IMR-90 (cell line): ENCODE measurements around the gene UBE2J1. TPM values are rescaled to one million over a fixed set of nuclear protein-coding genes. Genes with fewer than 3 reads are reported as not detected.

Experiments used
- ATAC-seq: fragments of 200-7000 bp; cut with Tn5 transposase; 2 replicates; pipeline ENCODE4 v1.9.1; 2020; ENCODE audit warnings: low read depth, mild to moderate bottlenecking, moderate library complexity
- BruUV-seq: library from RNA; stranded (reverse); fragments of 400-500 nt; replicated peaks from 2 replicates; lab custom pipeline; 2021; lab: Mats Ljungman, UMichigan
- CTCF ChIA-PET: fragments of 300-600 bp; formaldehyde crosslinking; extraction: SDS; loops from one replicate; lab custom pipeline; 2021; ENCODE audit warnings: antibody characterized with exemption; lab: Yijun Ruan, JAX
- POLR2A ChIA-PET: fragments of 300-600 bp; sonication (Branson Sonifier 250); formaldehyde crosslinking; loops from one replicate; lab custom pipeline; 2022; ENCODE audit warnings: antibody characterized with exemption; ENCODE audit not compliant: unreplicated experiment; lab: Charles Lee
- DNase-seq: peaks from one replicate; pipeline ENCODE4 v3.0.0; 2013
- H2AFZ ChIP-seq: replicated peaks from 2 replicates; pipeline ENCODE3; 2013; ENCODE audit warnings: low read length, mild to moderate bottlenecking; ENCODE audit not compliant: poor library complexity
- H2AK5ac ChIP-seq: 2 replicates; pipeline ENCODE4 v1.6.1; 2013; ENCODE audit warnings: low read depth, low read length, inconsistent platforms
- H2AK9ac ChIP-seq: replicated peaks from 2 replicates; pipeline ENCODE3; 2013; ENCODE audit warnings: mild to moderate bottlenecking, low read depth, low read length, moderate library complexity; ENCODE audit not compliant: poor library complexity
- H2BK120ac ChIP-seq: 2 replicates; pipeline ENCODE4 v1.6.1; 2013; ENCODE audit warnings: low read depth, low read length, inconsistent platforms
- H2BK15ac ChIP-seq: 3 replicates; pipeline ENCODE4 v1.6.1; 2013; ENCODE audit warnings: low read depth, low read length, inconsistent platforms
- H2BK20ac ChIP-seq: 2 replicates; pipeline ENCODE4 v1.6.1; 2013; ENCODE audit warnings: low read depth, mild to moderate bottlenecking, inconsistent platforms, low read length, moderate library complexity
- H2BK5ac ChIP-seq: 2 replicates; pipeline ENCODE4 v1.6.1; 2013; ENCODE audit warnings: mild to moderate bottlenecking, low read depth, low read length, inconsistent platforms; ENCODE audit not compliant: poor library complexity, severe bottlenecking
- H3K14ac ChIP-seq: replicated peaks from 2 replicates; pipeline ENCODE4 v1.6.1; 2013; ENCODE audit warnings: low read depth, low read length, inconsistent platforms
- H3K18ac ChIP-seq: 2 replicates; pipeline ENCODE4 v1.6.1; 2013; ENCODE audit warnings: low read depth, low read length, control low read depth
- H3K23ac ChIP-seq: 2 replicates; pipeline ENCODE4 v1.6.1; 2013; ENCODE audit warnings: low read depth, low read length, inconsistent platforms
- H3K27ac ChIP-seq: 2 replicates; pipeline ENCODE4 v1.5.1; 2013; ENCODE audit warnings: mild to moderate bottlenecking, control low read depth, low read length; ENCODE audit not compliant: insufficient read depth
- H3K27me3 ChIP-seq: 2 replicates; pipeline ENCODE4 v1.6.1; 2013; ENCODE audit warnings: low read length; ENCODE audit not compliant: control insufficient read depth, insufficient read depth
- H3K36me3 ChIP-seq: 2 replicates; pipeline ENCODE4 v1.6.1; 2013; ENCODE audit warnings: low read length, mixed read lengths; ENCODE audit not compliant: control insufficient read depth, insufficient read depth
- H3K4ac ChIP-seq: 2 replicates; pipeline ENCODE4 v1.6.1; 2013; ENCODE audit warnings: low read depth, low read length, inconsistent platforms
- H3K4me1 ChIP-seq: 2 replicates; pipeline ENCODE4 v1.6.1; 2013; ENCODE audit warnings: low read length, mixed read lengths; ENCODE audit not compliant: control insufficient read depth, insufficient read depth
- H3K4me2 ChIP-seq: 2 replicates; pipeline ENCODE4 v1.6.1; 2013; ENCODE audit warnings: low read depth, mild to moderate bottlenecking, control low read depth, low read length, moderate library complexity
- H3K4me3 ChIP-seq: 2 replicates; pipeline ENCODE4 v1.5.1; 2013; ENCODE audit warnings: low read depth, mild to moderate bottlenecking, control low read depth, low read length, moderate library complexity; ENCODE audit not compliant: insufficient read depth
- H3K56ac ChIP-seq: 2 replicates; pipeline ENCODE4 v1.6.1; 2013; ENCODE audit warnings: low read length, inconsistent platforms; ENCODE audit not compliant: insufficient read depth; ENCODE audit errors: extremely low read depth
- H3K79me1 ChIP-seq, 2 experiments: 2 replicates each; pipeline ENCODE4 v1.6.1; 2013; ENCODE audit warnings: low read length in 2 of 2, inconsistent platforms in 1 of 2, low read depth in 1 of 2
- H3K9ac ChIP-seq: 2 replicates; pipeline ENCODE4 v1.6.1; 2013; ENCODE audit warnings: low read depth, low read length, control low read depth
- H3K9me1 ChIP-seq: 2 replicates; pipeline ENCODE4 v1.6.1; 2013; ENCODE audit warnings: low read length, inconsistent platforms; ENCODE audit not compliant: insufficient read depth
- H3K9me3 ChIP-seq: 2 replicates; pipeline ENCODE4 v1.6.1; 2013; ENCODE audit warnings: low read length; ENCODE audit not compliant: control insufficient read depth, insufficient read depth
- H4K20me1 ChIP-seq: 2 replicates; pipeline ENCODE4 v1.6.1; 2013; ENCODE audit warnings: low read length, inconsistent platforms; ENCODE audit not compliant: insufficient read depth
- H4K5ac ChIP-seq: 2 replicates; pipeline ENCODE4 v1.6.1; 2013; ENCODE audit warnings: mild to moderate bottlenecking, low read depth, low read length, control low read depth
- H4K8ac ChIP-seq, 2 experiments: 2 replicates each; pipeline ENCODE4 v1.6.1; 2013; ENCODE audit warnings: low read depth in 2 of 2, low read length in 2 of 2, control low read depth in 1 of 2, inconsistent platforms in 1 of 2
- H4K91ac ChIP-seq: 2 replicates; pipeline ENCODE4 v1.6.1; 2013; ENCODE audit warnings: low read depth, low read length, inconsistent platforms; ENCODE audit not compliant: insufficient read depth
- BHLHE40 ChIP-seq: fragments of 150-350 bp; IDR thresholded peaks from 2 replicates; pipeline ENCODE4 v1.6.1; 2016; ENCODE audit warnings: mild to moderate bottlenecking, low read depth, low read length
- CEBPB ChIP-seq: IDR thresholded peaks from 2 replicates; pipeline ENCODE4 v1.6.1; 2012; ENCODE audit warnings: low read depth, low read length, improper control_type of control experiment
- CTCF ChIP-seq: conservative IDR thresholded peaks from 2 replicates; pipeline ENCODE4 v1.5.1; 2012; ENCODE audit warnings: mild to moderate bottlenecking, low read depth, low read length, improper control_type of control experiment
- FOS ChIP-seq: fragments of 150-350 bp; IDR thresholded peaks from 2 replicates; pipeline ENCODE4 v1.6.1; 2016; ENCODE audit warnings: low read depth, low read length
- MAFK ChIP-seq: IDR thresholded peaks from 2 replicates; pipeline ENCODE4 v1.6.1; 2012; ENCODE audit warnings: low read depth, low read length, improper control_type of control experiment
- MAZ ChIP-seq: IDR thresholded peaks from 2 replicates; pipeline ENCODE4 v1.6.1; 2012; ENCODE audit warnings: low read depth, mild to moderate bottlenecking, low read length, improper control_type of control experiment, moderate library complexity, borderline replicate concordance
- MXI1 ChIP-seq: IDR thresholded peaks from 2 replicates; pipeline ENCODE4 v1.6.1; 2012; ENCODE audit warnings: low read depth, mild to moderate bottlenecking, low read length, moderate library complexity, borderline replicate concordance
- NFE2L2 ChIP-seq: fragments of 150-350 bp; IDR thresholded peaks from 2 replicates; pipeline ENCODE4 v1.6.1; 2016; ENCODE audit warnings: low read depth, mild to moderate bottlenecking, low read length
- POLR2A ChIP-seq: IDR thresholded peaks from 2 replicates; pipeline ENCODE4 v1.6.1; 2012; ENCODE audit warnings: mild to moderate bottlenecking, low read depth, low read length
- RAD21 ChIP-seq: IDR thresholded peaks from 2 replicates; pipeline ENCODE4 v1.6.1; 2012; ENCODE audit warnings: low read length, improper control_type of control experiment
- RCOR1 ChIP-seq: IDR thresholded peaks from 2 replicates; pipeline ENCODE4 v1.6.1; 2012; ENCODE audit warnings: mild to moderate bottlenecking, low read length, improper control_type of control experiment; ENCODE audit not compliant: insufficient replicate concordance
- SMC3 ChIP-seq: fragments of 150-350 bp; IDR thresholded peaks from 2 replicates; pipeline ENCODE4 v1.6.1; 2016; ENCODE audit warnings: low read depth, mild to moderate bottlenecking, antibody characterized with exemption, low read length, moderate library complexity
- WGBS, 2 experiments: methylation state at CpG; one replicate each; pipeline versions ENCODE4 v1.1.5 to v1.1.7; 2013; ENCODE audit warnings: missing lambda C conversion rate in 2 of 2; ENCODE audit not compliant: insufficient read length in 1 of 2; ENCODE audit errors: extremely low coverage in 2 of 2; 5-methylcytosine and 5-hydroxymethylcytosine counted together
- dilution Hi-C: fragments of 300-500 bp; cut with HindIII; formaldehyde crosslinking; loops from one replicate; pipeline ENCODE4 v1.14.3; 2018; ENCODE audit warnings: low sequenced_read_pairs; ENCODE audit not compliant: unreplicated experiment
- in situ Hi-C: fragments of 300-500 bp; cut with MboI; formaldehyde crosslinking; loops from 3 replicates; pipeline ENCODE4 v1.14.3; 2019; ENCODE audit warnings: low sequenced_read_pairs, inconsistent platforms, mixed read lengths
- intact Hi-C: fragments of 100-400 bp; cut with micrococcal nuclease; formaldehyde crosslinking; loops from 2 replicates; pipeline ENCODE4 v1.10.0; 2022
- polyA plus RNA-seq, 3 experiments: library from polyadenylated mRNA; depleted of rRNA; stranded (reverse); fragments of >200 nt; gene quantifications; 2 replicates each; pipeline ENCODE4 v1.2.3, GENCODE V29; 2012; ENCODE audit warnings: low replicate concordance in 1 of 3
- total RNA-seq: library from RNA; depleted of rRNA; stranded (reverse); fragments of >200 nt; gene quantifications from 2 replicates; pipeline ENCODE4 v1.2.3, GENCODE V29; 2012
- TF ChIP-seq, protein P1 (sequence below): fragments of 150-350 bp; IDR thresholded peaks from 2 replicates; pipeline ENCODE4 v1.6.1; 2017; ENCODE audit warnings: mild to moderate bottlenecking, antibody characterized with exemption, low read length, low read depth

UBE2J1 gene
- total and polyA plus RNA-seq, 2 of the 4 experiments (the other 2 are of a cell fraction), result 20.9 to 35.3 TPM

GRCh38 chr6:89289710-89290109, 62.8 kb downstream of the UBE2J1 start:
- no peak overlapping the region for H3K18ac ChIP-seq
- TF ChIP-seq MAFK (no peak), BHLHE40 (no peak), MAZ (no peak), CTCF (no peak), FOS (no peak), RAD21 (no peak), NFE2L2 (no peak), POLR2A (no peak), MXI1 (no peak), RCOR1 (no peak), SMC3 (no peak), CEBPB (no peak)
- TF ChIP-seq, protein P1, sequence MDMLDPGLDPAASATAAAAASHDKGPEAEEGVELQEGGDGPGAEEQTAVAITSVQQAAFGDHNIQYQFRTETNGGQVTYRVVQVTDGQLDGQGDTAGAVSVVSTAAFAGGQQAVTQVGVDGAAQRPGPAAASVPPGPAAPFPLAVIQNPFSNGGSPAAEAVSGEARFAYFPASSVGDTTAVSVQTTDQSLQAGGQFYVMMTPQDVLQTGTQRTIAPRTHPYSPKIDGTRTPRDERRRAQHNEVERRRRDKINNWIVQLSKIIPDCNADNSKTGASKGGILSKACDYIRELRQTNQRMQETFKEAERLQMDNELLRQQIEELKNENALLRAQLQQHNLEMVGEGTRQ, result no peak
- no peak overlapping the region for H3K4me3 ChIP-seq
- ChIA-PET CTCF (no interaction called here), POLR2A (no interaction called here)
- H3K27me3 ChIP-seq, result peaks cover 29% of the 10 kb centered on the region
- H2BK5ac ChIP-seq, result no peak overlapping the region
- BruUV-seq, result no TSS peak
- H4K20me1 ChIP-seq, result no peaks in the 10 kb centered on the region
- H3K9me1 ChIP-seq, result no peaks in the 10 kb centered on the region
- no CpG with 5 or more reads among the region's 3 CpGs for WGBS, 2 experiments
- H3K27ac ChIP-seq, result no peak overlapping the region
- H2BK120ac ChIP-seq, result no peak overlapping the region
- H3K23ac ChIP-seq, result no peak overlapping the region
- no peaks in the 10 kb centered on the region for H3K79me1 ChIP-seq
- H3K9ac ChIP-seq, result no peak overlapping the region
- H3K56ac ChIP-seq, result no peak overlapping the region
- H3K4me1 ChIP-seq, result no peaks in the 10 kb centered on the region
- H3K4ac ChIP-seq, result no peak overlapping the region
- intact Hi-C loops (no loop called here), in situ Hi-C loops (no loop called here), dilution Hi-C loops (no loop called here)
- ATAC-seq (no peak), DNase-seq (no peak)
- no peak overlapping the region for H3K4me2 ChIP-seq
- H2BK20ac ChIP-seq, result no peak overlapping the region
- no peak overlapping the region for H4K5ac ChIP-seq
- H4K8ac ChIP-seq, result no peak overlapping the region
- H3K9me3 ChIP-seq, result no peaks in the 10 kb centered on the region
- no peak overlapping the region for H2AK5ac ChIP-seq
- H2BK15ac ChIP-seq, result no peak overlapping the region
- H2AK9ac ChIP-seq, result no peak overlapping the region
- H2AFZ ChIP-seq, result no peak overlapping the region
- no peaks in the 10 kb centered on the region for H3K36me3 ChIP-seq
- H3K14ac ChIP-seq, result no peak overlapping the region
- no peak overlapping the region for H4K91ac ChIP-seq
